ENCODE data around the gene UBXN2A. TPM values are rescaled to one million over a fixed set of nuclear protein-coding genes. Genes with fewer than 3 reads are reported as not detected.

The UBXN2A gene
- total RNA-seq, 1 donor from 2014 or later, result 10.5 TPM

GRCh38 chr2:23934259-23934658, 6.0 kb upstream of the UBXN2A start:
- Histone ChIP-seq H3K36me3 (ENCODE audit: control insufficient read depth, insufficient read depth, low read length) (no peaks in the 10 kb centered on the region), H3K27me3 (ENCODE audit: control insufficient read depth, insufficient read depth, low read length) (no peaks in the 10 kb centered on the region), H3K4me3 (ENCODE audit: low read depth, low read length) (no peak overlapping the region)
- DNase-seq (ENCODE audit: low read depth) (no peak), FAIRE-seq (no peak)
- TF ChIP-seq CTCF (IDR thresholded peaks at IDR 0.05; ENCODE audit: insufficient read depth, low read length, severe bottlenecking), result no peak

GRCh38 chr2:23940718-23941620, 706 bp downstream of the UBXN2A start:
- FAIRE-seq (no peak), DNase-seq (ENCODE audit: low read depth) (peak; percentile 41)
- TF ChIP-seq CTCF (IDR thresholded peaks at IDR 0.05; ENCODE audit: insufficient read depth, low read length, severe bottlenecking), result no peak
- Histone ChIP-seq H3K36me3 (ENCODE audit: control insufficient read depth, insufficient read depth, low read length) (no peaks in the 10 kb centered on the region), H3K27me3 (ENCODE audit: control insufficient read depth, insufficient read depth, low read length) (no peaks in the 10 kb centered on the region), H3K4me3 (ENCODE audit: low read depth, low read length) (peak overlapping the region; percentile 77)

- no peaks in the 10 kb centered on the region for H3K36me3 ChIP-seq (ENCODE audit: control insufficient read depth, insufficient read depth, low read length)
- DNase-seq (ENCODE audit: low read depth) (no peak), FAIRE-seq (no peak)
- no peak for TF ChIP-seq CTCF (IDR thresholded peaks at IDR 0.05; ENCODE audit: insufficient read depth, low read length, severe bottlenecking)
- no peaks in the 10 kb centered on the region for H3K27me3 ChIP-seq (ENCODE audit: control insufficient read depth, insufficient read depth, low read length)
- H3K4me3 ChIP-seq (ENCODE audit: low read depth, low read length), result peak overlapping the region; percentile 77
Observed at GRCh38 chr2:23941644-23942043, 1.4 kb downstream of the UBXN2A start.

GRCh38 chr2:23943666-23944065, 3.4 kb downstream of the UBXN2A start:
- no peak for DNase-seq (ENCODE audit: low read depth)
- Histone ChIP-seq H3K36me3 (ENCODE audit: control insufficient read depth, insufficient read depth, low read length) (no peaks in the 10 kb centered on the region), H3K4me3 (ENCODE audit: low read depth, low read length) (no peak overlapping the region), H3K27me3 (ENCODE audit: control insufficient read depth, insufficient read depth, low read length) (no peaks in the 10 kb centered on the region)
- FAIRE-seq, result no peak
- no peak for TF ChIP-seq CTCF (IDR thresholded peaks at IDR 0.05; ENCODE audit: insufficient read depth, low read length, severe bottlenecking)

- TF ChIP-seq CTCF (IDR thresholded peaks at IDR 0.05; ENCODE audit: insufficient read depth, low read length, severe bottlenecking), result no peak
- FAIRE-seq, result no peak
- Histone ChIP-seq H3K27me3 (ENCODE audit: control insufficient read depth, insufficient read depth, low read length) (no peaks in the 10 kb centered on the region), H3K4me3 (ENCODE audit: low read depth, low read length) (no peak overlapping the region), H3K36me3 (ENCODE audit: control insufficient read depth, insufficient read depth, low read length) (no peaks in the 10 kb centered on the region)
- no peak for DNase-seq (ENCODE audit: low read depth)
Observed at GRCh38 chr2:23944527-23944926, 4.3 kb downstream of the UBXN2A start.

Data from bronchial epithelial cell (primary cell).